H1 (cell line): ENCODE data around the gene DPYD. TPM values are rescaled to one million over a fixed set of nuclear protein-coding genes. Genes with fewer than 3 reads are reported as not detected.

Experiments used
- CTCF ChIA-PET: fragments of 300-600 bp; sonication (Branson Sonifier 250); formaldehyde crosslinking; loops from one replicate; lab custom pipeline; 2021; ENCODE audit not compliant: partially characterized antibody; lab: Charles Lee
- POLR2A ChIA-PET: fragments of 300-600 bp; sonication (Branson Sonifier 250); formaldehyde crosslinking; loops from one replicate; lab custom pipeline; 2021; ENCODE audit warnings: inconsistent platforms; ENCODE audit not compliant: partially characterized antibody; lab: Charles Lee
- DNase-seq, 2 experiments: peaks; one replicate each; pipeline versions ENCODE4 v3.0.0 to v3.0.0-alpha.2; 2010 to 2022; ENCODE audit warnings: low spot score in 2 of 2, low read depth in 1 of 2, mixed read lengths in 1 of 2
- FAIRE-seq: peaks from 2 replicates; lab custom pipeline; 2011; peaks lifted over from hg19 to GRCh38; lab: Jason Lieb, UNC
- H2AFZ ChIP-seq: 2 replicates; pipeline ENCODE4 v1.8.1; 2012; ENCODE audit warnings: low read length, inconsistent platforms
- H2AK5ac ChIP-seq: 2 replicates; pipeline ENCODE4 v1.6.1; 2013; ENCODE audit warnings: low read depth, low read length
- H2BK120ac ChIP-seq: replicated peaks from 2 replicates; pipeline ENCODE3; 2013; ENCODE audit warnings: low read depth, low read length, inconsistent platforms
- H2BK12ac ChIP-seq: 2 replicates; pipeline ENCODE4 v1.6.1; 2013; ENCODE audit warnings: low read depth, low read length
- H2BK15ac ChIP-seq: 2 replicates; pipeline ENCODE4 v1.6.1; 2013; ENCODE audit warnings: low read length
- H2BK20ac ChIP-seq: 2 replicates; pipeline ENCODE4 v1.6.1; 2013; ENCODE audit warnings: low read length
- H2BK5ac ChIP-seq: 2 replicates; pipeline ENCODE4 v1.6.1; 2013; ENCODE audit warnings: low read depth, low read length
- H3K14ac ChIP-seq: 2 replicates; pipeline ENCODE4 v1.6.1; 2013; ENCODE audit warnings: inconsistent platforms; ENCODE audit not compliant: insufficient read length
- H3K18ac ChIP-seq: 2 replicates; pipeline ENCODE4 v1.6.1; 2013; ENCODE audit warnings: low read length; ENCODE audit errors: extremely low read depth
- H3K23ac ChIP-seq: 2 replicates; pipeline ENCODE4 v1.6.1; 2013; ENCODE audit warnings: inconsistent platforms; ENCODE audit not compliant: insufficient read length
- H3K23me2 ChIP-seq: 2 replicates; pipeline ENCODE4 v1.6.1; 2013; ENCODE audit warnings: low read depth, low read length
- H3K27ac ChIP-seq: 2 replicates; pipeline ENCODE4 v1.6.1; 2011; ENCODE audit warnings: low read depth, low read length, inconsistent platforms
- H3K27me3 ChIP-seq, 4 experiments: replicated peaks in 1 of 4; 1 replicate in 1 of 4; 2 replicates in 3 of 4; pipeline versions ENCODE4 v1.6.1 to v1.8.1; 2011 to 2013; ENCODE audit warnings: low read length in 3 of 4, mild to moderate bottlenecking in 3 of 4, inconsistent platforms in 2 of 4, mixed read lengths in 2 of 4, moderate library complexity in 1 of 4; ENCODE audit not compliant: control insufficient read depth in 3 of 4, insufficient read depth in 3 of 4; ENCODE audit errors: extremely low read depth in 1 of 4
- H3K36me3 ChIP-seq, 4 experiments: 2 replicates each; pipeline versions ENCODE4 v1.6.1 to v1.8.1; 2011 to 2013; ENCODE audit warnings: mild to moderate bottlenecking in 4 of 4, low read length in 3 of 4, moderate library complexity in 2 of 4, control low read depth in 1 of 4, inconsistent platforms in 1 of 4; ENCODE audit not compliant: insufficient read depth in 4 of 4, control insufficient read depth in 2 of 4
- H3K4ac ChIP-seq: replicated peaks from 2 replicates; pipeline ENCODE3; 2013; ENCODE audit warnings: low read length, low read depth, mixed read lengths, inconsistent platforms; ENCODE audit not compliant: insufficient read length
- H3K4me1 ChIP-seq, 4 experiments: replicated peaks in 1 of 4; 1 replicate in 1 of 4; 2 replicates in 3 of 4; pipeline versions ENCODE4 v1.6.1 to v1.8.1; 2011 to 2013; ENCODE audit warnings: low read length in 3 of 4, inconsistent platforms in 2 of 4, mixed read lengths in 1 of 4; ENCODE audit not compliant: insufficient read depth in 4 of 4, control insufficient read depth in 3 of 4
- H3K4me2 ChIP-seq, 2 experiments: 2 replicates each; pipeline versions ENCODE4 v1.6.1 to v1.8.1; 2011 to 2013; ENCODE audit warnings: low read depth in 2 of 2, low read length in 2 of 2, control low read depth in 1 of 2, inconsistent platforms in 1 of 2, mild to moderate bottlenecking in 1 of 2; ENCODE audit not compliant: insufficient read depth in 1 of 2
- H3K4me3 ChIP-seq, 4 experiments: fragments of 200-600, 300-600 bp in 1 of 4; sonication (generic), shearing (Covaris generic), sonication (Bioruptor Twin) in 1 of 4; 2 replicates each; pipeline versions ENCODE4 v1.5.1 to v1.8.1; 2011 to 2016; ENCODE audit warnings: low read length in 4 of 4, low read depth in 3 of 4, control low read depth in 2 of 4, inconsistent platforms in 2 of 4, mild to moderate bottlenecking in 2 of 4, mixed read lengths in 1 of 4, moderate library complexity in 1 of 4; ENCODE audit not compliant: insufficient read depth in 2 of 4; ENCODE audit errors: extremely low read depth in 1 of 4
- H3K56ac ChIP-seq: replicated peaks from 2 replicates; pipeline ENCODE3; 2013; ENCODE audit warnings: low read depth, mild to moderate bottlenecking, mixed read lengths, low read length, inconsistent platforms; ENCODE audit not compliant: insufficient read length
- H3K79me1 ChIP-seq: 2 replicates; pipeline ENCODE4 v1.6.1; 2013; ENCODE audit warnings: low read depth, low read length, control low read depth
- H3K79me2 ChIP-seq, 2 experiments: 2 replicates each; pipeline versions ENCODE4 v1.6.1 to v1.8.1; 2012 to 2013; ENCODE audit warnings: low read length in 2 of 2, mild to moderate bottlenecking in 2 of 2, inconsistent platforms in 1 of 2; ENCODE audit not compliant: insufficient read depth in 2 of 2, control insufficient read depth in 1 of 2
- H3K9ac ChIP-seq, 4 experiments: replicated peaks in 1 of 4; 1 replicate in 1 of 4; 2 replicates in 3 of 4; pipeline versions ENCODE4 v1.6.1 to v1.8.1; 2011 to 2013; ENCODE audit warnings: low read depth in 3 of 4, low read length in 3 of 4, control low read depth in 2 of 4, mild to moderate bottlenecking in 2 of 4, moderate library complexity in 2 of 4, inconsistent platforms in 1 of 4; ENCODE audit errors: extremely low read depth in 1 of 4
- H3K9me3 ChIP-seq, 2 experiments: 2 replicates each; pipeline versions ENCODE4 v1.6.1 to v1.8.1; 2012 to 2013; ENCODE audit warnings: mild to moderate bottlenecking in 2 of 2, moderate library complexity in 2 of 2, control low read depth in 1 of 2, inconsistent platforms in 1 of 2, low read depth in 1 of 2, low read length in 1 of 2, mixed read lengths in 1 of 2; ENCODE audit not compliant: insufficient read depth in 2 of 2
- H4K20me1 ChIP-seq, 2 experiments: replicated peaks in 1 of 2; 2 replicates each; pipeline versions ENCODE3 to v1.8.1; 2011 to 2013; ENCODE audit warnings: inconsistent platforms in 2 of 2, low read length in 2 of 2, mild to moderate bottlenecking in 1 of 2; ENCODE audit not compliant: insufficient read depth in 2 of 2, control insufficient read depth in 1 of 2
- H4K5ac ChIP-seq: 2 replicates; pipeline ENCODE4 v1.6.1; 2013; ENCODE audit warnings: low read length, low read depth, mixed read lengths, inconsistent platforms; ENCODE audit not compliant: insufficient read length
- H4K8ac ChIP-seq: 2 replicates; pipeline ENCODE4 v1.8.0; 2013; ENCODE audit warnings: mild to moderate bottlenecking, moderate library complexity, low read length, inconsistent platforms; ENCODE audit not compliant: insufficient read depth; ENCODE audit errors: extremely low read depth
- H4K91ac ChIP-seq: replicated peaks from 2 replicates; pipeline ENCODE3; 2013; ENCODE audit warnings: low read length, mixed read lengths, inconsistent platforms; ENCODE audit not compliant: insufficient read length
- CHD2 ChIP-seq: IDR thresholded peaks from 2 replicates; pipeline ENCODE4 v1.6.1; 2012; ENCODE audit warnings: low read length, improper control_type of control experiment
- HDAC6 ChIP-seq: IDR thresholded peaks from one replicate; pipeline ENCODE4 v1.7.1; 2012; ENCODE audit warnings: low read depth, mild to moderate bottlenecking, inconsistent platforms, low read length, moderate library complexity
- POLR2A ChIP-seq, 2 experiments: IDR thresholded peaks; 1 replicate in 1 of 2; 2 replicates in 1 of 2; pipeline ENCODE4 v1.6.1; 2011; ENCODE audit warnings: low read depth in 2 of 2, low read length in 2 of 2, mild to moderate bottlenecking in 2 of 2; ENCODE audit errors: control extremely low read depth in 1 of 2
- SP2 ChIP-seq: IDR thresholded peaks from 2 replicates; pipeline ENCODE4 v1.6.1; 2012; ENCODE audit warnings: mild to moderate bottlenecking, low read length, inconsistent platforms
- SUZ12 ChIP-seq: fragments of 200-600 bp; sonication (generic); IDR thresholded peaks from 2 replicates; pipeline ENCODE4 v1.6.1; 2012; ENCODE audit warnings: mild to moderate bottlenecking, inconsistent platforms, low read length, moderate library complexity, mixed read lengths
- TBP ChIP-seq: IDR thresholded peaks from 2 replicates; pipeline ENCODE4 v1.6.1; 2011; ENCODE audit warnings: low read depth, low read length, improper control_type of control experiment
- WGBS, 2 experiments: shearing (Covaris generic) in 1 of 2; methylation state at CpG; one replicate each; pipeline versions ENCODE4 v1.1.6 to v1.1.7; 2013 to 2015; ENCODE audit warnings: low lambda C conversion rate in 2 of 2, mixed read lengths in 2 of 2, inconsistent platforms in 1 of 2, low coverage in 1 of 2, missing lambda C conversion rate in 1 of 2; ENCODE audit not compliant: insufficient replicate concordance in 2 of 2, insufficient coverage in 1 of 2, insufficient read length in 1 of 2; ENCODE audit errors: extremely low coverage in 1 of 2, missing lambda C conversion rate in 1 of 2; 5-methylcytosine and 5-hydroxymethylcytosine counted together
- polyA plus RNA-seq, 7 experiments: library from polyadenylated mRNA; depleted of rRNA in 3 of 7; stranded (reverse) in 5 of 7; unstranded in 2 of 7; fragments of >200 nt in 5 of 7; fragments of 200-250 nt in 2 of 7; gene quantifications; 1 replicate in 5 of 7; 2 replicates in 1 of 7; 4 replicates in 1 of 7; pipeline versions ENCODE4 v1.2.1 to v1.2.3, GENCODE V29; 2011 to 2013; ENCODE audit warnings: missing spikeins in 2 of 7, mixed read lengths in 2 of 7
- total RNA-seq: library from RNA; stranded (reverse); fragmentation: NEBNext Ultra II Directional; extraction: Animal tissue kit (Norgen Biotek cat#: 25700); gene quantifications from 2 replicates; pipeline ENCODE4 v1.2.1, GENCODE V29; 2021
- TF ChIP-seq, protein P1 (sequence below): IDR thresholded peaks from 2 replicates; pipeline ENCODE4 v1.6.1; 2011; ENCODE audit warnings: low read length, improper control_type of control experiment

Gene DPYD
- total and polyA plus RNA-seq, 2 of the 8 experiments (the other 6 are each of a cell fraction or from before 2014, with no cell fraction given): 0.29 to 0.73 TPM

DNA sequence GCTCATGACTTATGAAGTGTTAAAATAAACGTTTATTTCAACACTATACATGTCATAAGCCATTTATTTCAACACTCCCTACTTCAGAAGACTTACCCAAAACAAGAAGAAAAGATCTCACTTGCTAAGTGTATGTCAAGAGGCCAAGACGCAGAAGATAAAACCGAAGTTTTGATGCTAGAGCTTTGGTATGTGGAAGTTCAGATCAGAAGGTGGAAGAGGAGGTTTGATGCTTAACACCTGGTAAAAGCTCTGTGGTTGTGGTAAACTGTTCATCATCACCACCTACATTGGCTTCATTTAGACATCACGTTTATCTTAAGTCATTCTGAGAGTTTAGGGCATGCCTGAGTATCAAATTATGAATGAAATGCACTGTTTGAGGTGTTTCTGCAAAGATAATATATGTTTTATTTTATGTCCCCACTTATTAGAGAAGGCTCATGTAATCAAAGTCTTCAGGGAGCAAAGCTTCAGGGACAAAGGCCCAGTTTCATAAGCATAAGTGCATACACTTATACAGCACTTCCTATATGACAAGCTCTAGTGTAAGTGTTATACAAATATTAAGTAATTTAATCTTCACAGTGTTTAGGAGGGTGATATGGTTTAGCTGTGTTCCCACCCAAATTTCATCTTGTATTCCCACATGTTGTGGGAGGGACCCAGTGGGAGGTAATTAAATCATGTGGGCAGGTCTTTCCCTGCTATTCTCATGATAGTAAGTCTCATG lies 665.9 kb downstream of the DPYD start:
- H4K91ac ChIP-seq: no peak overlapping the region
- TF ChIP-seq TBP (no peak), SP2 (no peak), SUZ12 (no peak), POLR2A (IDR thresholded peaks at IDR 0.05; ENCODE audit: control extremely low read depth in 1 of 2, low read depth in 2 of 2, low read length in 2 of 2) (no peak), HDAC6 (no peak), CHD2 (no peak)
- TF ChIP-seq, protein P1, sequence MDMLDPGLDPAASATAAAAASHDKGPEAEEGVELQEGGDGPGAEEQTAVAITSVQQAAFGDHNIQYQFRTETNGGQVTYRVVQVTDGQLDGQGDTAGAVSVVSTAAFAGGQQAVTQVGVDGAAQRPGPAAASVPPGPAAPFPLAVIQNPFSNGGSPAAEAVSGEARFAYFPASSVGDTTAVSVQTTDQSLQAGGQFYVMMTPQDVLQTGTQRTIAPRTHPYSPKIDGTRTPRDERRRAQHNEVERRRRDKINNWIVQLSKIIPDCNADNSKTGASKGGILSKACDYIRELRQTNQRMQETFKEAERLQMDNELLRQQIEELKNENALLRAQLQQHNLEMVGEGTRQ: no peak
- TF ChIP-seq, all 59 proteins: peak for 0
- Histone ChIP-seq H3K27me3 (no peaks in the 10 kb centered on the region), H3K4me3 (no peak overlapping the region), H4K5ac (no peak overlapping the region), H3K79me1 (no peaks in the 10 kb centered on the region), H3K36me3 (no peaks in the 10 kb centered on the region), H2BK120ac (no peak overlapping the region), H3K4me1 (no peaks in the 10 kb centered on the region), H2BK5ac (no peak overlapping the region), H3K14ac (no peak overlapping the region), H3K79me2 (no peaks in the 10 kb centered on the region), H2AK5ac (no peak overlapping the region), H4K8ac (no peak overlapping the region), H2BK20ac (no peak overlapping the region), H2BK12ac (no peak overlapping the region), H3K9ac (no peak overlapping the region), H3K18ac (no peak overlapping the region), H3K56ac (no peak overlapping the region), H3K4ac (no peak overlapping the region), H3K9me3 (no peaks in the 10 kb centered on the region), H2BK15ac (no peak overlapping the region), H4K20me1 (no peaks in the 10 kb centered on the region), H3K23me2 (no peaks in the 10 kb centered on the region; the same call in 1 of the 2 replicates), H3K4me2 (no peak overlapping the region), H2AFZ (no peak overlapping the region), H3K23ac (no peak overlapping the region), H3K27ac (no peak overlapping the region)
- FAIRE-seq (no peak), DNase-seq (no peak)
- 91% methylated on average over 4 of the region's 4 CpGs; no CpG with 5 or more reads in 1 of the 2 experiments for WGBS, 2 experiments
- POLR2A ChIA-PET: no interaction called here
- CTCF ChIA-PET: interaction anchor here (0.9 to 2.2 kb wide), 3 partner anchors 11 to 24 kb away, joined by 3 to 13 read pairs (median 3); no protein-coding TSS in a partner anchor
